ENCODE data around the gene IL13. TPM values are rescaled to one million over a fixed set of nuclear protein-coding genes. Genes with fewer than 3 reads are reported as not detected.

IL13 gene
- total RNA-seq, 4 donors from 2014 or later = not detected

DNA sequence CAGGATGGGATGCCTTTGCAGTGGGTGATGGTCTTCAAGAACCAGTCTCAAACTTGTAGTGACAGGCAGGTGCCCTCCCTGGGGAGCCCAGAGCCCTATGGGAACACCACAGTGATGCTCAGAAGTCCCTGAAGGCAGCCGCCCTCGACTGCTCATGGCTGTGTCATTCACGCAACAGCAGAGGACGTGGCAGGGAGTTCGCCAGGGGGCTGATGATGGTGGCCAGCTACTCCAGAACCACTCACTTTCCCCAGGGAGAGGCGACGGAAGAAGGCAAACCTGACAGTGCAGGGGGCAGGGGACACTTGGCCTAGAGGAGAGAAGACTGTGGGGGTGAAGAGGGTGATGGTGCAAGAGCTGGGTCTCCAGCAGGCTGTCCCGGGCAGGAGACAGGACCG is 4.0 kb downstream of the IL13 start:
- DNase-seq = no peak
- H3K9me3 ChIP-seq = no peaks in the 10 kb centered on the region
- no peak for TF ChIP-seq POLR2A (IDR thresholded peaks at IDR 0.05)
- TF ChIP-seq, protein P1, sequence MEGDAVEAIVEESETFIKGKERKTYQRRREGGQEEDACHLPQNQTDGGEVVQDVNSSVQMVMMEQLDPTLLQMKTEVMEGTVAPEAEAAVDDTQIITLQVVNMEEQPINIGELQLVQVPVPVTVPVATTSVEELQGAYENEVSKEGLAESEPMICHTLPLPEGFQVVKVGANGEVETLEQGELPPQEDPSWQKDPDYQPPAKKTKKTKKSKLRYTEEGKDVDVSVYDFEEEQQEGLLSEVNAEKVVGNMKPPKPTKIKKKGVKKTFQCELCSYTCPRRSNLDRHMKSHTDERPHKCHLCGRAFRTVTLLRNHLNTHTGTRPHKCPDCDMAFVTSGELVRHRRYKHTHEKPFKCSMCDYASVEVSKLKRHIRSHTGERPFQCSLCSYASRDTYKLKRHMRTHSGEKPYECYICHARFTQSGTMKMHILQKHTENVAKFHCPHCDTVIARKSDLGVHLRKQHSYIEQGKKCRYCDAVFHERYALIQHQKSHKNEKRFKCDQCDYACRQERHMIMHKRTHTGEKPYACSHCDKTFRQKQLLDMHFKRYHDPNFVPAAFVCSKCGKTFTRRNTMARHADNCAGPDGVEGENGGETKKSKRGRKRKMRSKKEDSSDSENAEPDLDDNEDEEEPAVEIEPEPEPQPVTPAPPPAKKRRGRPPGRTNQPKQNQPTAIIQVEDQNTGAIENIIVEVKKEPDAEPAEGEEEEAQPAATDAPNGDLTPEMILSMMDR (IDR thresholded peaks at IDR 0.05) = no peak
- H3K4me1 ChIP-seq = no peaks in the 10 kb centered on the region
- H3K4me3 ChIP-seq = no peak overlapping the region
- no peak overlapping the region for H3K27ac ChIP-seq
- no peaks in the 10 kb centered on the region for H3K36me3 ChIP-seq
- no peaks in the 10 kb centered on the region for H3K27me3 ChIP-seq

DNA sequence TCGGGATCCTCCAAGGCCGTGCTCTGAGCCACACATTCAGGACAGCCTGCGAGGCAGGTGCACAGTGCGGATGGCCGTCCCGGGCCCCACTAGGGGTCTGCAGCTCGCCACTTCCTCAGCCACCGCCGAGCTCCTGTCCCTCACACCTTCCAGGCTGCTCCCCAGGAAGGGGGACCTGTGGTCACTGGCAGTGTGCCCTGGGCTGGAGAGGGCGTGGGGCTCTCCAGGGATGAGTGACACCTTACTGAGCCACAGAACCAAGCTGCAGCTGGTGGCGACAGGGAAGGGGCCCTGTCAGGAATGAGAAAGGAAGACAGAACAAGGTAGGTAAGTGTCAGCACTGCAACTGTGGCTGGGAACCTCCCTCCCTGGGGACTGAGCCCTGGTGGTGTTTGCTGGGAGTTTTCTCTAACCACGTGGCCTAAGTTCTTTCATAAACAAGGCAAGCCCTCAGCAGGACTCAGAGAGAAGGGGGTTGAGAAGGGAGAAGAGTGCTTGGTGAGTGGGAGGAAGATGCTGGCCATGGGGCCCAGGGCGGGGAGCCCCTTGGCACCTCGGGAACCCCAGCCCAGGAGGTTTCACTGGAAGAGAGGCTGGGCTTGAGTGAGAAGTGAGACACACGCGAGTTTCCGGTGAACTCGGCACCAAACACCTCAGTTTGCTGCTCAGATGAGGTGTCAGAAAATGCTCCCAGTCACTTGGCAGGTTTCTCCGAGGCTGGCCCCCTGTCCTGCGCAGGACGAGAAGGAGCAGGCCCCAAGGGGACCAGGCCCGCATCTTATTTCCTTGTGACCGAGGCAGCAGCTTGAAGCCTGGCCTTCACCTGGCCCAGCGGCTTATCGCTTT is 5.2 kb downstream of the IL13 start:
- TF ChIP-seq POLR2A (IDR thresholded peaks at IDR 0.05) = no peak
- TF ChIP-seq, protein P1 (IDR thresholded peaks at IDR 0.05) = no peak
- DNase-seq = no peak
- H3K4me3 ChIP-seq = no peak overlapping the region
- no peaks in the 10 kb centered on the region for H3K27me3 ChIP-seq
- H3K9me3 ChIP-seq = no peaks in the 10 kb centered on the region
- H3K4me1 ChIP-seq = no peaks in the 10 kb centered on the region
- H3K36me3 ChIP-seq = no peaks in the 10 kb centered on the region
- no peak overlapping the region for H3K27ac ChIP-seq

DNA sequence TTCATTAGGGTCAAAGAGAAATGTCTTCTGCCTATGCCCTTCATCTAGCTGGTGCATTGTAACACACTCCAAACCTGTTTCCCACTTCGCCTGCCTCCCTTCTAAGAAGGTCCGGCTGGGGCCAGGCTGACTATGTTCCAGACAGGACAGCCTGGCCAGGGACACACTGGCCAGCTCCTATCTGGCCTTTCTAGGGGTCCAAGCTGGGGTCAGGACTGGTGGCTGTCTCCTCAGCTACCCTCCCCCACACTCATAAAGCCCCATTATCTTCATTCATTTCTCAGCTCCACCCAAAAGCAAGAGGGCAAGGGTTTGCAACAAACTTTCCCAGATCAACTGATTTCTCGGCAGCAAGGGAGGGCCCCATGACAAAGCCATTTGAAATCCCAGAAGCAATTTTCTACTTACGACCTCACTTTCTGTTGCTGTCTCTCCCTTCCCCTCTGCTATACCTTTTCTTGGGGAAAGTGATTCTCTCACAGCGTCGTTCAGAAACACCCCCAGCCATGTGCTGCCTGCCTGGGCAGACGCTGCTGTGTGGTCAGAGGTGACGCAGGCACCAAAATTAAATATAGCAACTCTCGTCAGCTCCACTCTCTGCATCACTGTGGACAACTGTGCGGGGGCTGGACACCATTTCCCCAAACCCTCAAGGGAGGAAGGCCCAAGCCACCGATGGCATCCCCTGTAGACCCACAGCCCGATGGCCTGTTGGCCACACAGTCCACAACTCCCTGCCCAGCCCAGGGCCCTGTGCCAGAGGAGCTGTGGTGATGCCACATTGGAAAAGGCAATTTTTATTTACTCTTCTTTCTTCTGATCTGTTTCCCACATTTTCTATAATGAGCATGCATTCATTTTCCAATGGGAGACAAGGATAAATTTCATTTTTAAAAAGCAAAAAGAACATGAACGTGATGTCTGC is 6.1 kb downstream of the IL13 start:
- no peaks in the 10 kb centered on the region for H3K9me3 ChIP-seq
- H3K36me3 ChIP-seq = no peaks in the 10 kb centered on the region
- no peak overlapping the region for H3K4me3 ChIP-seq
- TF ChIP-seq POLR2A (IDR thresholded peaks at IDR 0.05) = no peak
- TF ChIP-seq, protein P1 (IDR thresholded peaks at IDR 0.05) = no peak
- DNase-seq = no peak
- no peaks in the 10 kb centered on the region for H3K27me3 ChIP-seq
- H3K4me1 ChIP-seq = no peaks in the 10 kb centered on the region
- no peak overlapping the region for H3K27ac ChIP-seq

DNA sequence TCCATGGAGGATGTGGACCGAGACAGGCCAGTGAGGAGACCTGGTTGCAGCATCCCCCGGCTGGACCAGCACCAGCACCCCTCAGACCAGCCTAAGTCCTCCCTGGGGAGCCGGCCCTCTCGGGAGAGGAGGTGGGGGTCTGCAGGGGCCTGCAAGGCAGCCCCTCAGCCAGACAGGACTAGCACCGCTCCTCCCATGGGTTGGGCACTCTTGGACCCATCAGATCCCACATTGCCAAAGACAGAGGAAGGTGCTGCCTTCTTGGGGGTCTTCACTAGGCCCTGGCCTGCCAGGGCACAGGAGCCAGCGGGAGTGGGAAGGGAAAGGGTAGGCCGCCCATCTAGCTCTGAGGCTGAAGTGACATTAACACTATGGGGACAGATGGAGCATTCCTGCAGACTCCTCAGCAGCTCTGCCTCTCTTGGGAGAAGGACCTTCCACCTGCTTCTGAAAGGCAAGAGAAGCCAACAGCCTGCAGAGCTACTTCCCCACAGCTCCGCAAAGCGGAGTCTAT is 6.8 kb downstream of the IL13 start:
- Histone ChIP-seq H3K27me3 (no peaks in the 10 kb centered on the region), H3K4me1 (peaks cover 0 to 3% (median 0%) of the 10 kb centered on the region in 4 donors), H3K9me3 (no peaks in the 10 kb centered on the region), H3K27ac (no peak overlapping the region), H3K4me3 (no peak overlapping the region), H3K36me3 (no peaks in the 10 kb centered on the region)
- no peak for TF ChIP-seq POLR2A (IDR thresholded peaks at IDR 0.05)
- TF ChIP-seq, protein P1 (IDR thresholded peaks at IDR 0.05) = no peak
- DNase-seq = no peak

DNA sequence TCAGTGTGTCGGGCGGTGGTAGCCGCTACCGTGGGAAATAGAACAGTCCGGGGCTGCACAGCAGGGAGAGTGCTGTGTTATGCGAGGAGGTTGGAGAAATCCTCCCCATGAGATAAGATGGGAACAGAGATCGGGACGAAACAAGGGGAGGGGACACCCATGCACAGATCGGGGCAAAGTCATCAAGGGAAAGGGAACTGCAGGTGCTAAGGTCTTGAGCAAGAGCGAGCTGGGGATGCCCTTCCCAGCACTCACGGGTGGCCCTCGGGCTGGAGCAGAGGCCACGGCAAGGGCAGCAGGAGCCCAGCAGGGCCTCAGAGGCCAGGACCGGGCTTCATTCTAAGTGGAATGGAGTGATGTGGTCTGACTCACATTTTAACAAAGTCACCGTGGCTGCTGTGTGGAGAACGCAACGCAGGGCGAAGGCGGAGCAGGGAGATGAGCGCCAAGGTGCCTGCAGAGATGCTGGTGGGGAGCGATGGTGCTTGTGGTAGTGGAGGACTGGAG is 7.7 kb downstream of the IL13 start:
- Histone ChIP-seq H3K36me3 (no peaks in the 10 kb centered on the region), H3K9me3 (no peaks in the 10 kb centered on the region), H3K27ac (no peak overlapping the region), H3K4me3 (no peak overlapping the region), H3K4me1 (peaks cover 0 to 6% (median 0%) of the 10 kb centered on the region in 4 donors), H3K27me3 (no peaks in the 10 kb centered on the region)
- TF ChIP-seq POLR2A (IDR thresholded peaks at IDR 0.05) = no peak
- TF ChIP-seq, protein P1 (IDR thresholded peaks at IDR 0.05) = no peak
- no peak for DNase-seq
